H9 (cell line): ENCODE measurements around the gene MMEL1. TPM values are rescaled to one million over a fixed set of nuclear protein-coding genes. Genes with fewer than 3 reads are reported as not detected.

Experiments used
- DNase-seq: peaks from one replicate; pipeline ENCODE4 v3.0.0-alpha.2; 2017
- H2AFZ ChIP-seq: one replicate; pipeline ENCODE4 v1.6.1; 2013; ENCODE audit warnings: mild to moderate bottlenecking, low read length, control low read depth, moderate library complexity
- H2AK5ac ChIP-seq: 2 replicates; pipeline ENCODE4 v1.6.1; 2013; ENCODE audit warnings: low read length, control low read depth, mixed read lengths; ENCODE audit not compliant: insufficient read length
- H2BK120ac ChIP-seq: one replicate; pipeline ENCODE4 v1.6.1; 2013; ENCODE audit warnings: low read depth, mild to moderate bottlenecking, low read length, control low read depth, inconsistent platforms; ENCODE audit not compliant: poor library complexity, severe bottlenecking
- H2BK12ac ChIP-seq: 2 replicates; pipeline ENCODE4 v1.6.1; 2013; ENCODE audit warnings: low read length, control low read depth, mixed read lengths, low read depth; ENCODE audit not compliant: insufficient read length
- H2BK15ac ChIP-seq: 2 replicates; pipeline ENCODE4 v1.6.1; 2013; ENCODE audit warnings: low read depth, low read length, control low read depth
- H2BK20ac ChIP-seq: one replicate; pipeline ENCODE4 v1.6.1; 2013; ENCODE audit warnings: low read depth, mild to moderate bottlenecking, low read length, control low read depth, inconsistent platforms; ENCODE audit not compliant: poor library complexity, severe bottlenecking
- H2BK5ac ChIP-seq: 2 replicates; pipeline ENCODE4 v1.6.1; 2013; ENCODE audit warnings: low read length, control low read depth, mixed read lengths; ENCODE audit not compliant: insufficient read length
- H3K14ac ChIP-seq: 2 replicates; pipeline ENCODE4 v1.6.1; 2013; ENCODE audit warnings: low read length, control low read depth; ENCODE audit not compliant: insufficient read depth
- H3K18ac ChIP-seq: 2 replicates; pipeline ENCODE4 v1.6.1; 2013; ENCODE audit warnings: low read depth, mild to moderate bottlenecking, mixed read lengths, low read length, control low read depth; ENCODE audit not compliant: insufficient read length
- H3K23ac ChIP-seq: 2 replicates; pipeline ENCODE4 v1.6.1; 2013; ENCODE audit warnings: low read length, control low read depth, mixed read lengths, low read depth; ENCODE audit not compliant: insufficient read length
- H3K23me2 ChIP-seq: 2 replicates; pipeline ENCODE4 v1.6.1; 2013; ENCODE audit warnings: low read depth, mild to moderate bottlenecking, mixed read lengths, low read length, control low read depth; ENCODE audit not compliant: insufficient read length, poor library complexity, severe bottlenecking
- H3K27ac ChIP-seq: 2 replicates; pipeline ENCODE4 v1.5.1; 2013; ENCODE audit warnings: low read length, control low read depth, mixed read lengths, low read depth; ENCODE audit not compliant: insufficient read length
- H3K27me3 ChIP-seq: 2 replicates; pipeline ENCODE4 v1.6.1; 2013; ENCODE audit warnings: low read length, control low read depth, inconsistent platforms; ENCODE audit not compliant: insufficient read depth
- H3K4ac ChIP-seq: 2 replicates; pipeline ENCODE4 v1.6.1; 2013; ENCODE audit warnings: low read depth, mild to moderate bottlenecking, control low read depth, inconsistent platforms, low read length, moderate library complexity
- H3K4me1 ChIP-seq: 2 replicates; pipeline ENCODE4 v1.6.1; 2013; ENCODE audit warnings: low read length, control low read depth, inconsistent platforms; ENCODE audit not compliant: insufficient read depth
- H3K4me2 ChIP-seq: 2 replicates; pipeline ENCODE4 v1.6.1; 2013; ENCODE audit warnings: low read length, control low read depth, mixed read lengths; ENCODE audit not compliant: insufficient read length, insufficient read depth
- H3K56ac ChIP-seq: 2 replicates; pipeline ENCODE4 v1.6.1; 2013; ENCODE audit warnings: low read depth, mild to moderate bottlenecking, mixed read lengths, low read length, control low read depth; ENCODE audit not compliant: insufficient read length
- H3K79me1 ChIP-seq: 2 replicates; pipeline ENCODE4 v1.6.1; 2013; ENCODE audit warnings: low read depth, mild to moderate bottlenecking, moderate library complexity, low read length, control low read depth, inconsistent platforms; ENCODE audit not compliant: insufficient read depth, poor library complexity, severe bottlenecking
- H3K79me2 ChIP-seq: 2 replicates; pipeline ENCODE4 v1.6.1; 2013; ENCODE audit warnings: low read length, control low read depth, inconsistent platforms; ENCODE audit not compliant: insufficient read depth
- H3K9ac ChIP-seq: 2 replicates; pipeline ENCODE4 v1.6.1; 2013; ENCODE audit warnings: low read length, control low read depth, mixed read lengths; ENCODE audit not compliant: insufficient read length; ENCODE audit errors: extremely low read depth
- H3K9me3 ChIP-seq: one replicate; pipeline ENCODE4 v1.6.1; 2013; ENCODE audit warnings: low read depth, low read length, inconsistent platforms; ENCODE audit not compliant: control insufficient read depth
- H3T11ph ChIP-seq: one replicate; pipeline ENCODE4 v1.6.1; 2013; ENCODE audit warnings: mild to moderate bottlenecking, low read length, control low read depth, inconsistent platforms
- H4K20me1 ChIP-seq: one replicate; pipeline ENCODE4 v1.6.1; 2013; ENCODE audit not compliant: control insufficient read depth, insufficient read length, insufficient read depth
- H4K5ac ChIP-seq: 2 replicates; pipeline ENCODE4 v1.6.1; 2013; ENCODE audit warnings: low read depth, mild to moderate bottlenecking, mixed read lengths, low read length, control low read depth; ENCODE audit not compliant: insufficient read length
- H4K8ac ChIP-seq: replicated peaks from 2 replicates; pipeline ENCODE4 v1.6.1; 2013; ENCODE audit warnings: low read length, control low read depth, mixed read lengths, low read depth; ENCODE audit not compliant: insufficient read length
- H4K91ac ChIP-seq: 2 replicates; pipeline ENCODE4 v1.6.1; 2013; ENCODE audit warnings: low read depth, mild to moderate bottlenecking, moderate library complexity, mixed read lengths, low read length, control low read depth; ENCODE audit not compliant: insufficient read length
- H3K27ac Mint-ChIP-seq, 3 experiments: 2 replicates in 2 of 3; 3 replicates in 1 of 3; pipeline ENCODE4 v1.8.0; 2020 to 2021; ENCODE audit warnings: mixed read lengths in 3 of 3, mild to moderate bottlenecking in 1 of 3, moderate library complexity in 1 of 3
- H3K27me3 Mint-ChIP-seq: 2 replicates; pipeline ENCODE4 v1.8.0; 2021; ENCODE audit warnings: low read depth, mild to moderate bottlenecking, moderate library complexity, mixed read lengths
- H3K36me3 Mint-ChIP-seq, 3 experiments: 2 replicates in 2 of 3; 3 replicates in 1 of 3; pipeline ENCODE4 v1.8.0; 2020 to 2021; ENCODE audit warnings: low read depth in 3 of 3, mixed read lengths in 3 of 3; ENCODE audit not compliant: insufficient read depth in 1 of 3
- H3K4me1 Mint-ChIP-seq, 2 experiments: 2 replicates each; pipeline ENCODE4 v1.8.0; 2020; ENCODE audit warnings: mixed read lengths in 2 of 2
- H3K4me3 Mint-ChIP-seq, 2 experiments: 2 replicates in 1 of 2; 3 replicates in 1 of 2; pipeline ENCODE4 v1.8.0; 2020 to 2021; ENCODE audit warnings: mild to moderate bottlenecking in 2 of 2, mixed read lengths in 2 of 2, moderate library complexity in 1 of 2
- H3K9me3 Mint-ChIP-seq, 2 experiments: 2 replicates in 1 of 2; 3 replicates in 1 of 2; pipeline ENCODE4 v1.8.0; 2020; ENCODE audit warnings: mild to moderate bottlenecking in 2 of 2, mixed read lengths in 2 of 2, moderate library complexity in 1 of 2
- CTCF ChIP-seq: fragments of 200-600 bp; sonication (generic); conservative IDR thresholded peaks from 3 replicates; pipeline ENCODE4 v1.8.0; 2021; ENCODE audit warnings: antibody characterized with exemption, mild to moderate bottlenecking
- WGBS: extraction: QIAGEN DNeasy Blood & Tissue Kit; methylation state at CpG from one replicate; pipeline ENCODE4 v1.1.7; 2013; ENCODE audit warnings: missing lambda C conversion rate, low lambda C conversion rate, mixed read lengths; ENCODE audit not compliant: insufficient read length; ENCODE audit errors: extremely low coverage; 5-methylcytosine and 5-hydroxymethylcytosine counted together
- total RNA-seq: library from RNA; stranded (reverse); gene quantifications from 2 replicates; pipeline ENCODE4 v1.2.1, GENCODE V29; 2021

Gene MMEL1
- total RNA-seq, 1 experiment from 2014 or later: 0.42 TPM

DNA sequence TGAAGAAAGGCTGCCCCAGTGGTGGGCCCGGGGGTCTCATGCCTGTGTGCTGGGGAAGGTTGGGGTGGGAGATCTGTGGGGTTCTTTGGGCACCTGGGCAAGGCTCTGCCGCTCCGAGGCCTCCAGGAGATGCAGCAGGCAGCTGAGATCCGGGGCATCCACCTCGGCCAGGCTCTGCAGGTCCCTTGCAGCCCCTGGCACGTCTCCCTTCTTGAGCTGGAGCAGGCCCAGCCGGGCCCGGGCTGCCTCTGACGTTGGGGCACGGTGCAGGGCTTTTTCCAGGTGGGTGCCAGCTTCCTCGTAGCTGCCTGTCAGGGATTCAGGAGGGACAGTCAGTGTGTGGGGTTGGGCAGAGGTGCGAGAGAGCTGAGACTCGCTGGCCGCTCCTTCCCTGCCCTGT is 11.4 kb upstream of the MMEL1 start:
- H3K4me2 ChIP-seq: no peak overlapping the region
- DNase-seq: no peak

More for the DNA sequence above, 11.4 kb upstream of the MMEL1 start:
- Mint-ChIP-seq H3K27ac (no peak overlapping the region), H3K9me3 (peaks cover 26 to 36% of the 10 kb centered on the region in 2 experiments), H3K4me3 (no peak overlapping the region), H3K36me3 (peaks cover 0 to 10% (median 4%) of the 10 kb centered on the region in 3 experiments; a peak in 2 of 7 replicates), H3K4me1 (peaks cover 2 to 5% of the 10 kb centered on the region in 2 experiments; a peak in 1 of 4 replicates), H3K27me3 (peaks cover 19% of the 10 kb centered on the region)
- Histone ChIP-seq H3K79me1 (no peaks in the 10 kb centered on the region), H4K91ac (no peak overlapping the region), H3K4me1 (no peaks in the 10 kb centered on the region), H3K23ac (no peak overlapping the region), H2BK5ac (no peak overlapping the region), H2BK15ac (no peak overlapping the region), H3K56ac (no peak overlapping the region), H4K5ac (no peak overlapping the region), H3K4ac (no peak overlapping the region), H2AFZ (no peak overlapping the region), H3K79me2 (no peaks in the 10 kb centered on the region), H3K27ac (no peak overlapping the region), H4K20me1 (no peaks in the 10 kb centered on the region), H4K8ac (no peak overlapping the region), H2AK5ac (no peak overlapping the region), H3K23me2 (peaks cover 10% of the 10 kb centered on the region), H3T11ph (no peak overlapping the region), H3K9ac (no peak overlapping the region), H3K18ac (no peak overlapping the region), H3K27me3 (peaks cover 1% of the 10 kb centered on the region; the same call in 1 of the 2 replicates), H2BK20ac (no peak overlapping the region), H2BK12ac (no peak overlapping the region), H3K14ac (no peak overlapping the region), H2BK120ac (no peak overlapping the region), H3K9me3 (peaks cover 17% of the 10 kb centered on the region)
- no peak for TF ChIP-seq CTCF
- WGBS: no CpG with 5 or more reads among the region's 14 CpGs
